HG02588 (cell line): ENCODE data around the gene ST6GALNAC3.

Experiments used
- ATAC-seq: cut with Tn5 transposase; IDR thresholded peaks from one replicate; pipeline ENCODE4 v1.9.1; 2021; ENCODE audit warnings: mild to moderate bottlenecking, moderate library complexity; ENCODE audit not compliant: unreplicated experiment

ST6GALNAC3 gene

DNA sequence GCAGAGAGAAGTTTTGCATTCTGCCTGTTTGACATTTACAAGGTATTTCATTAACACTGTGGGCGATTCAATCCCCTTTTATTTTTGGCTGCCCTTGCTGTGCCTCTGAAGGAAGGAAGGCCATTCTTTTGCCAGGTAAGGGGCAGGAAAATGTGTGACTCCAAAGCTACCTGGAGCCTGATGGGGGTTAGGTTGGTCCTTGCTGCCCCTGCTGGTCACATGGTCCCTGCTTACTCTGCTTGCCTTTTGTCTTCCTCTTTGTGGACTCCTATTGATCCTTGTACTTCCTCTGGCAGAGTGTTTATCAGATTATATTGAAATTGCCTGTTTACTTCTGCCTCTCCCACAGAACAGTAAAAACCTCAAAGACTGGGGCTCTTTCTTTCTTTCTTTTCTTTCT, 65.7 kb downstream of the ST6GALNAC3 start:
- no peak for ATAC-seq

GRCh38 chr1:76141929-76142328, 67.4 kb downstream of the ST6GALNAC3 start:
- ATAC-seq, result no peak

GRCh38 chr1:76142771-76143540, 68.4 kb downstream of the ST6GALNAC3 start:
- no peak for ATAC-seq

DNA sequence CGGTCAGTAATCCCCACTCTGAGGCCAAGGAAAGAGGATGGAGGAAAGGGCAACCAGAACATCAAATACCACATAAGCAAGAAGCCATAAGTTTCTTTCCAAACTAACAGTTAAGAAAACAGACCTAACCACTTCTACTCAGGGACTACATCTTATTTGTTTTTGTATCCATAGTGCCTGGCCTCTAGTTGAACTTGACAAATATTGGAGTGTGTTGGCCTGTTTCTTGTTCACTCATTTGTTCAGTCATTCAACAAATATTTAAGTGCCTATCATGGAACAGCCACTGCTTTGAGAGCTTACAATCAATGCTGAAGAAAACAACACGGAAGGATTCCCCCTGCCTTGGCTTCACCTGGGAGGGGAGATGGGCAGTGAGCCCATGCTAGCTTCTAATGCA, 69.7 kb downstream of the ST6GALNAC3 start:
- ATAC-seq, result no peak

GRCh38 chr1:76145332-76145731, 70.8 kb downstream of the ST6GALNAC3 start:
- no peak for ATAC-seq

DNA sequence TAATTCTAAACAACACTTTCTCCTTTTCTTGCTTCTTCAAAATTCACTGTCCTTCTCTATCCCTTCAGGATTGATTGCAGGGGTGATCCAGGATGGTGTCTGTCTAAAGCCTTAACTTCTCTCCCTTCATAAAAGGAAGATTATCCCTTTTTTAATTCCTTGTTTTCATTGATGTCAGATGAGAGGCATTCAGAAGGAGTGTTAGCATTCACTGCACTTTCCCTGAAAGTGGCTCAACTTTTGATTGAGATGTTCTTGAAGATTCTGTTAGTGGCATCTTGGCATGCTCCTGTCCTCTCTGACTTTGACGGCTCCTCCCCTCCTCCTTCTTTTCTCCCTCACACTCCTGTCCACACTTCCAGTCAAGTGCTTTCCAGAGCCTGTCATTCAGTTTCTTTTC, 71.6 kb downstream of the ST6GALNAC3 start:
- no peak for ATAC-seq

- no peak for ATAC-seq
Observed at GRCh38 chr1:76147917-76148316, 73.4 kb downstream of the ST6GALNAC3 start.

DNA sequence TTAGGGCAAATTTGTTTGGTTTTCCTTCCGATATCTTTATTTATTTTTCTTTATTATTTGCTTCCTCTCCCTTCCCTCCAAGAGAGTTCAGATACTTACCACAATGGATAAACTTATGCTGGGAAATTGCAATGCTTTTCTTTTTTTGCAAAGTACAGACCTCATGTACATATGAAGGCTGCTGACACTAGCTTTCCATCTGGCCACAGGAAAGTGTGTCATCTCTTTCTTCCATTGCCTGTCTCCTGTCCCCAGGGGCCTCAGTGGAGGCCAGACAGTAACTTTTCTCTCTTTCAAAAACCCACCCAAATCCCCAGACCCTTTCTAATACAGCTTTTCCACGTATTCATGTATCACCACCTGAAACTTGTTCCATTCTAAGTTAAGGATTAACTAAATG, 73.9 kb downstream of the ST6GALNAC3 start:
- no peak for ATAC-seq

- no peak for ATAC-seq
Observed at GRCh38 chr1:76153841-76154205, 79.3 kb downstream of the ST6GALNAC3 start.

DNA sequence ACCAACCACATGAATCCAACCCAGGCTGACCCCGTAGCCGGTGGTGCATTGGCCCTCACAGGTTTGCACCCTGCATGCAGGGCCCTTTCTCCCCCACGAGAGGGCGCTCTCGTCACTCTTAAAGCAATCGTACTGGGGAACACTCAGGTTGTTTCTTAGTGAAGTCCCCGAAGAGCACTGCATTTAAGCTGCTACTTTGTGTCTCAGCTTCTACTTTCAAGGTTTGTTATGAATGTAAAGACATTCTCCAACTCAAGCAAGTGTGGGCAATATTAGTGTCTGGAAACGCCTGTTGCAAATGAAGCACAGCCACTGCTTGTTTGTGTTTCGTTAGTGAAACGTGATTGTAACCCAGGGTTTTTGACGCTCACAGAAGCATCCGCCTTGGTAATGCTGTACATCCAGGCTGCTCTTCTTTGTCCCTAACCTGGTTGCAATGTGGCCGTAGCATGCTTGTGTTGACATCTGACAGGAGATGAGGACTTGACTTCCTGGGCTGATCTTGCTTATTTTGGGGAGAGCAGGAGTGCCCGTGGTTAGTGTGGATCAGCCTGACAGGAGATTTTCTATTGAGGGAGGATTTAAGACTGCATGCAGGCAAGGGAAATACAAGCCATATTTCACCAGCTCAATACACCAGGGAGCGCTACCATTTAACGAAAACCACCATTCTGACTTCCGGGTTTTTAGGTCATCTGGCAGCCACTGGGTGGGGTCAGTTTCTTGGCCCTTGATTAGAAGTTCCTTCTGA, 79.8 kb downstream of the ST6GALNAC3 start:
- peak; percentile 97 for ATAC-seq

DNA sequence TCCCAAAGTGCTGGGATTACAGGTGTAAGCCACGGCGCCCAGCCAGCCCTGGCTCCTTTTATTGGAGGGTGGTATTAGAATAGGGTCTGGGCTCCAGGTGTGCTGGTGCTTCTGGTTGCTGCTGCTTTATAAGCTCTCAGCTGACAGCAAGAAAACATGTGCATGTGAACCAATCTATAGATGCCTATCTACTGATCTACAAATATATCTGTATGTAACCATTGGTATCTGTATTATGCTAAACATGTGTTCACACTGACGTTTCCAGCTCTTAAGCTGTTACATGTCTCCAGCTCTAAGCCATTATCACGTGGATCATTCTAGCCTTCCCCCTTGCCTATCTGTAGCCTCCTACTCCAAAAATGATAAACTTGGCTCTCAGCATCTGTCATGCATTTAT, 82.4 kb downstream of the ST6GALNAC3 start:
- ATAC-seq, result no peak

DNA sequence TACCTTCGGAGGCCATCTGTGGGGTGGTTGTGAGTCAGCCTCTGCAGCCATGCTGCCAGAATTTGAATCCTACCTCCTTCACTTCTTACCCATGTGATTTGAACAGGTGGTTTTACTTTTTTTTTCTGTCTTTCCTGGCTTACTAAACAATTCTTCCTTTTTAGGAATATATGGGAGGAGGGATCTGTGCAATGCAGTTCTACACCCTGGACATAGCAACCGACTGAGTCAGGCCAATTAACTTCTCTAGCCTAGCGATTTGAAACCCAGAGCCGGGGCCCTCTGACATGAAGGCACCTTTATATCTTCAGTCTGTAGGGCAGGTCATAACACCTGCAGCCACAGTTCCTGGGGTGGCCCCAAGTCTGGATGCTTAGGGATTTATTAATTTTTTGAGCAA, 83.6 kb downstream of the ST6GALNAC3 start:
- no peak for ATAC-seq

DNA sequence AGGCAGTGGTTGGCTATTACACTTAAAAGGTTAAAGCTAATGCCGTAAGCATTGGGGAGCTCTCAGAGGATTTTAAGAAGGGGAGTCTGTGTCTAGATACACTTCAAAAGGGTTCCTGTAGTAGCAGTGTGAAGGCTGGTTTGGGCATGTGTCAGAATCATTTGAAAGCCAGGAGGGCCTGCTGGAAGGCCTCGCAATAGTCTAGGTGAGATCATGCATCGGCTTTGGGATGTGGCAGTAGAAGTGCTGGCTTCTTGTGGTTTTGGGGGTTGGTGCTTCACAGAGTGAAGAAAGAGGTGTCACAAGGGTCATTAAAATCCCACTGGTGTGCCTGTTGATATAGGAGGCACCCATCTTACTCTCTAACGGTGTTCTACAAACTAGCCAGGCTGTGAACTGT, 85.7 kb downstream of the ST6GALNAC3 start:
- no peak for ATAC-seq

- no peak for ATAC-seq
Observed at GRCh38 chr1:76161451-76161850, 86.9 kb downstream of the ST6GALNAC3 start.

- no peak for ATAC-seq
Observed at GRCh38 chr1:76162254-76162653, 87.7 kb downstream of the ST6GALNAC3 start.

DNA sequence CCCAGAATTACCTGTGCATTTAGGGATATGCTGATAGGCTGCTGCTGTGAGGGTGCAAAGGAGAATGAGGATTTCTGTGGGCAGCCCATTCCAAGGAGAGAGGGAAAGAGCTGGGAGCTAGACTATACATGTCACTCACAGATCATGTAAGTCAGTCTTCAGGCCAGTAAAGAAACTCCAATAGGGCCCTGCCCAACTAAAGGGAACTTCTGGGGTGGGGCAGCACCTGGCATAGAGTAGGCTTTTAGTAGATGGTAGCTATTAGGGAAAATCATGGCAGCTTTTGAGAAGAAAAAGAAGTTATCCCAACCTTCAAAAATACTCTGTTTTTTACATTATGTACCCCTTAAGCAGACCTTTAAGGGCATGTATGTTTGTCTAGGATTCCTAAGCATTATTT, 89.6 kb downstream of the ST6GALNAC3 start:
- ATAC-seq, result no peak

- no peak for ATAC-seq
Observed at GRCh38 chr1:76170084-76170483, 95.5 kb downstream of the ST6GALNAC3 start.

- no peak for ATAC-seq
Observed at GRCh38 chr1:76170513-76170912, 96.0 kb downstream of the ST6GALNAC3 start.

DNA sequence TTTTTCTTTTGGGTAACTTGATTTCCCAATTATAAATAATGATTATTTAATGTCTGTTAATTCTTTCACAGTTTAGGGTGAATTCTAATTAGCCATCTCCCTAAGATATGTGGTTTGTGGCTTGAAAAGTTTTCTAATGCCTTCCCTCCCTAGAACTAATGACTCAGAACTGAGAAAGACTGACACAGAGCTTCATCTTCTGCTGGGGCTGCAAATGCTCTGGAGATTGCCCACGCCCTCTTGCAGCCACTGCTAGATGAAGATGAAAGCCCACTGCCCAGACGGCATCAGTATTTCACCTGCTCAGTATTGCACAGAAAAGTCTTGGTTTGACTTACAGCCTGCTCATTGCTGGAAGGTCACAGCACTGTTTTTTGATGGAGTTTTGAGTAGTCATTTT, 101.5 kb downstream of the ST6GALNAC3 start:
- ATAC-seq, result no peak

GRCh38 chr1:76177615-76178014, 103.1 kb downstream of the ST6GALNAC3 start:
- ATAC-seq, result no peak

- no peak for ATAC-seq
Observed at GRCh38 chr1:76179219-76179698, 104.7 kb downstream of the ST6GALNAC3 start.

DNA sequence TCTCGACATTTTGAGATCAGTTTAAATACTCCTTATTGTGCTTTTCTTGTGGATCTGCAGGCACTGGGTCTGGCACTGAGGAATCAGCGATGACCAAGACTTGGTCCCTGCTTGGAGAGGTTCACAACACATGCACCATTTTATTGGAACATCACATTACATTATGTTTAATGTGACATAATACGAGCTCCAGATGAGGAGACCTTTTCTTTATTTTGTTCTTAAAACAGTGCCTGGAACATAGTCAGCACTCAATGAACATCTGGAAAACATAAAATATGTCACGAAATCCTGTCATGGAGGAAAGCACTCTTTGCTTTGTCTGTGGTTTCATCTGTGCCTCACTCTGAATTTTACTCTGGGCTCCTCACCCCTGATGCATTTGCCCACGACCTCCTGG, 110.7 kb downstream of the ST6GALNAC3 start:
- ATAC-seq, result no peak
